ENCODE results near the gene MEIOC.

Gene MEIOC

GRCh38 chr17:44645341-44645740 lies 10.9 kb upstream of the MEIOC start:
- TF ChIP-seq POLR2AphosphoS5 (IDR thresholded peaks at IDR 0.05; ENCODE audit: low read depth, low read length) (no peak), TAF1 (IDR thresholded peaks at IDR 0.05; ENCODE audit: low read depth, low read length) (no peak), POLR2A (IDR thresholded peaks at IDR 0.05; ENCODE audit: low read depth, low read length) (no peak)
- FAIRE-seq (no peak), DNase-seq (ENCODE audit: insufficient read length, low spot score) (no peak)

- FAIRE-seq (no peak), DNase-seq (ENCODE audit: insufficient read length, low spot score) (no peak)
- TF ChIP-seq PAX5 (IDR thresholded peaks at IDR 0.05; ENCODE audit: insufficient read depth, low read length, severe bottlenecking) (no peak), POLR2A (IDR thresholded peaks at IDR 0.05; ENCODE audit: low read depth, low read length) (no peak), TAF1 (IDR thresholded peaks at IDR 0.05; ENCODE audit: low read depth, low read length) (no peak), POLR2AphosphoS5 (IDR thresholded peaks at IDR 0.05; ENCODE audit: low read depth, low read length) (no peak), POU2F2 (IDR thresholded peaks at IDR 0.05; ENCODE audit: low read depth, low read length) (no peak), SPI1 (IDR thresholded peaks at IDR 0.05; ENCODE audit: low read depth, low read length) (no peak)
These were observed 10.0 kb upstream of the MEIOC start for GRCh38 chr17:44646280-44646679.

- FAIRE-seq (peak; percentile 51), DNase-seq (ENCODE audit: insufficient read length, low spot score) (no peak)
- TF ChIP-seq TAF1 (IDR thresholded peaks at IDR 0.05; ENCODE audit: low read depth, low read length) (no peak), PAX5 (IDR thresholded peaks at IDR 0.05; ENCODE audit: insufficient read depth, low read length, severe bottlenecking) (no peak), POLR2A (IDR thresholded peaks at IDR 0.05; ENCODE audit: low read depth, low read length) (no peak), POLR2AphosphoS5 (IDR thresholded peaks at IDR 0.05; ENCODE audit: low read depth, low read length) (no peak), SPI1 (IDR thresholded peaks at IDR 0.05; ENCODE audit: low read depth, low read length) (no peak), POU2F2 (IDR thresholded peaks at IDR 0.05; ENCODE audit: low read depth, low read length) (no peak)
These were observed 8.5 kb upstream of the MEIOC start for GRCh38 chr17:44647736-44648135.

GRCh38 chr17:44648963-44649362 lies 7.3 kb upstream of the MEIOC start:
- DNase-seq (ENCODE audit: insufficient read length, low spot score): no peak
- FAIRE-seq: no peak
- TF ChIP-seq PAX5 (IDR thresholded peaks at IDR 0.05; ENCODE audit: insufficient read depth, low read length, severe bottlenecking): no peak
- no peak for TF ChIP-seq SPI1 (IDR thresholded peaks at IDR 0.05; ENCODE audit: low read depth, low read length)

GRCh38 chr17:44651228-44651627 lies 5.0 kb upstream of the MEIOC start:
- DNase-seq (ENCODE audit: insufficient read length, low spot score) (no peak), FAIRE-seq (no peak)
- TF ChIP-seq TAF1 (IDR thresholded peaks at IDR 0.05; ENCODE audit: low read depth, low read length) (no peak), SPI1 (IDR thresholded peaks at IDR 0.05; ENCODE audit: low read depth, low read length) (no peak), POLR2A (IDR thresholded peaks at IDR 0.05; ENCODE audit: low read depth, low read length) (no peak), POU2F2 (IDR thresholded peaks at IDR 0.05; ENCODE audit: low read depth, low read length) (no peak), POLR2AphosphoS5 (IDR thresholded peaks at IDR 0.05; ENCODE audit: low read depth, low read length) (no peak), PAX5 (IDR thresholded peaks at IDR 0.05; ENCODE audit: insufficient read depth, low read length, severe bottlenecking) (no peak)

- FAIRE-seq (no peak), DNase-seq (ENCODE audit: insufficient read length, low spot score) (no peak)
- TF ChIP-seq TAF1 (IDR thresholded peaks at IDR 0.05; ENCODE audit: low read depth, low read length): no peak
- TF ChIP-seq PAX5 (IDR thresholded peaks at IDR 0.05; ENCODE audit: insufficient read depth, low read length, severe bottlenecking): no peak
- TF ChIP-seq POLR2AphosphoS5 (IDR thresholded peaks at IDR 0.05; ENCODE audit: low read depth, low read length): no peak
- TF ChIP-seq POLR2A (IDR thresholded peaks at IDR 0.05; ENCODE audit: low read depth, low read length): no peak
- TF ChIP-seq POU2F2 (IDR thresholded peaks at IDR 0.05; ENCODE audit: low read depth, low read length): no peak
These were observed 3.5 kb upstream of the MEIOC start for GRCh38 chr17:44652727-44653126.

- TF ChIP-seq PAX5 (IDR thresholded peaks at IDR 0.05; ENCODE audit: insufficient read depth, low read length, severe bottlenecking) (no peak), SPI1 (IDR thresholded peaks at IDR 0.05; ENCODE audit: low read depth, low read length) (no peak), POLR2AphosphoS5 (IDR thresholded peaks at IDR 0.05; ENCODE audit: low read depth, low read length) (no peak), POU2F2 (IDR thresholded peaks at IDR 0.05; ENCODE audit: low read depth, low read length) (no peak), POLR2A (IDR thresholded peaks at IDR 0.05; ENCODE audit: low read depth, low read length) (no peak), TAF1 (IDR thresholded peaks at IDR 0.05; ENCODE audit: low read depth, low read length) (no peak)
- FAIRE-seq (no peak), DNase-seq (ENCODE audit: insufficient read length, low spot score) (no peak)
These were observed 2.9 kb upstream of the MEIOC start for GRCh38 chr17:44653384-44653783.

- FAIRE-seq (no peak), DNase-seq (ENCODE audit: insufficient read length, low spot score) (no peak)
- no peak for TF ChIP-seq SPI1 (IDR thresholded peaks at IDR 0.05; ENCODE audit: low read depth, low read length)
- no peak for TF ChIP-seq TAF1 (IDR thresholded peaks at IDR 0.05; ENCODE audit: low read depth, low read length)
- no peak for TF ChIP-seq PAX5 (IDR thresholded peaks at IDR 0.05; ENCODE audit: insufficient read depth, low read length, severe bottlenecking)
- TF ChIP-seq POLR2AphosphoS5 (IDR thresholded peaks at IDR 0.05; ENCODE audit: low read depth, low read length): no peak
- no peak for TF ChIP-seq POLR2A (IDR thresholded peaks at IDR 0.05; ENCODE audit: low read depth, low read length)
- TF ChIP-seq POU2F2 (IDR thresholded peaks at IDR 0.05; ENCODE audit: low read depth, low read length): no peak
These were observed 2.3 kb upstream of the MEIOC start for GRCh38 chr17:44653954-44654353.

- DNase-seq (ENCODE audit: insufficient read length, low spot score) (no peak), FAIRE-seq (no peak)
- TF ChIP-seq POLR2A (IDR thresholded peaks at IDR 0.05; ENCODE audit: low read depth, low read length): no peak
- no peak for TF ChIP-seq TAF1 (IDR thresholded peaks at IDR 0.05; ENCODE audit: low read depth, low read length)
- TF ChIP-seq PAX5 (IDR thresholded peaks at IDR 0.05; ENCODE audit: insufficient read depth, low read length, severe bottlenecking): no peak
- TF ChIP-seq POU2F2 (IDR thresholded peaks at IDR 0.05; ENCODE audit: low read depth, low read length): no peak
- TF ChIP-seq SPI1 (IDR thresholded peaks at IDR 0.05; ENCODE audit: low read depth, low read length): no peak
- TF ChIP-seq POLR2AphosphoS5 (IDR thresholded peaks at IDR 0.05; ENCODE audit: low read depth, low read length): no peak
These were observed 5.6 kb downstream of the MEIOC start for GRCh38 chr17:44661835-44662234.

GRCh38 chr17:44663095-44663494 lies 6.8 kb downstream of the MEIOC start:
- FAIRE-seq (no peak), DNase-seq (ENCODE audit: insufficient read length, low spot score) (no peak)
- TF ChIP-seq SPI1 (IDR thresholded peaks at IDR 0.05; ENCODE audit: low read depth, low read length) (no peak), TAF1 (IDR thresholded peaks at IDR 0.05; ENCODE audit: low read depth, low read length) (no peak), POU2F2 (IDR thresholded peaks at IDR 0.05; ENCODE audit: low read depth, low read length) (no peak), PAX5 (IDR thresholded peaks at IDR 0.05; ENCODE audit: insufficient read depth, low read length, severe bottlenecking) (no peak), POLR2A (IDR thresholded peaks at IDR 0.05; ENCODE audit: low read depth, low read length) (no peak), POLR2AphosphoS5 (IDR thresholded peaks at IDR 0.05; ENCODE audit: low read depth, low read length) (no peak)

Measured in GM12891 (cell line).